ENCODE results near the gene SLC37A2. TPM values are rescaled to one million over a fixed set of nuclear protein-coding genes. Genes with fewer than 3 reads are reported as not detected.

SLC37A2 gene
- total and polyA plus RNA-seq, 2 donors (not counting 3 experiments of a cell fraction or from before 2014, with no cell fraction given), result 1.1 to 1.7 TPM

DNA sequence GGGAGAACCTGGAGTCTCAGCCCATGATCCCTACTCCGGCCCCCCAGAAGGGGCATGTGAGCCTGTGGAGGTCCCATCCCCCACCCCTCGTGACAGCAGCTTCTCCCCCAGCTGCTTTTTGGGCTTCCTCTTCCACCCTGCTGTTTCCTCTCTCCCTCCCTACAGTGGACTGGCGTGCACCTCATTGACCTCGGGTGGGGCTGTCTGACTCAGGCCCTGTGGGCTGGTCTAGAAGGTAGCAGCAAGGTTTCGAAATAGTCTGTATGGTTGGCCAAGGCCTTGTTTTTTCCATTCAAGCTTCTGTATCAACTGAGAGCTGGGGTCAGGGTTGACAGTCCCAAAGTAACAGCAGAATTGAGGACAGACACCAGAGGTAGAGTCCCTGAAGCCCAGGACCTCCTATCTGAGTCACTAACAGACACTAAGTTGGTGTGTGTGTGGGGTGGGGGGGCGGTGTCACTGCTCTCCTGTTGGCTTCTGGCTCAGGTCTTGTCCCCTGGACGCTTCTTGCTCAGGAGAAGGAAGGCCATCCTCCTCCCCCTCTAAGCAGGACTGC, 7.7 kb downstream of the SLC37A2 start:
- H3K27me3 ChIP-seq (ENCODE audit: control insufficient read depth in 2 of 2, insufficient read depth in 2 of 2, low read length in 2 of 2), result no peaks in the 10 kb centered on the region
- H3K9me1 ChIP-seq (replicated peaks; ENCODE audit: control insufficient read depth, extremely low read depth, insufficient read depth, low read length), result no peaks in the 10 kb centered on the region
- peak overlapping the region; percentile 49 for H2AFZ ChIP-seq (ENCODE audit: low read depth, low read length)
- H3K4me1 ChIP-seq (ENCODE audit: control insufficient read depth, extremely low read depth, insufficient read depth, low read length), result peaks cover 8% of the 10 kb centered on the region
- intact Hi-C loops (cut with micrococcal nuclease) (no loop called here), dilution Hi-C loops (cut with MboI; ENCODE audit: extremely low pct_ligation_motif_present, low sequenced_read_pairs) (no loop called here)
- no peak overlapping the region for H3K4me2 ChIP-seq (ENCODE audit: insufficient read depth, low read length)
- no peak overlapping the region for H3K27ac ChIP-seq (ENCODE audit: insufficient read depth, low read depth, low read length)
- no peaks in the 10 kb centered on the region for H3K36me3 ChIP-seq (ENCODE audit: control insufficient read depth in 2 of 2, extremely low read depth in 1 of 2, insufficient read depth in 2 of 2, low read length in 2 of 2)
- CTCF ChIA-PET, result interaction anchor here (1.2 to 1.8 kb wide), 4 partner anchors 20 to 275 kb away, joined by 3 to 6 read pairs (median 4); partner anchors contain the start of gene TMEM218
- DNase-seq (ENCODE audit: low read depth, low spot score), result peak; percentile 22
- H3K4me3 ChIP-seq (replicated peaks in 1 of 3; ENCODE audit: insufficient read depth in 1 of 3, low read depth in 1 of 3, low read length in 3 of 3), result no peak overlapping the region
- no peaks in the 10 kb centered on the region for H3K9me3 ChIP-seq (replicated peaks; ENCODE audit: control insufficient read depth, insufficient read depth, low read length)
- FAIRE-seq, result peak; percentile 71
- POLR2A ChIA-PET, result no interaction called here
- no TSS peak for BruUV-seq (replicated peaks)
- H3K9ac ChIP-seq (replicated peaks; ENCODE audit: extremely low read depth, insufficient read depth, low read length), result no peak overlapping the region
- TF ChIP-seq GATA2 (IDR thresholded peaks at IDR 0.05; ENCODE audit: insufficient read depth, insufficient read length, low read depth, low read length), result no peak
- TF ChIP-seq FOS (IDR thresholded peaks at IDR 0.05; ENCODE audit: borderline replicate concordance, insufficient read depth, low read length), result peak; percentile 27
- no peaks in the 10 kb centered on the region for H4K20me1 ChIP-seq (replicated peaks; ENCODE audit: control insufficient read depth, extremely low read depth, insufficient read depth, low read length)
- no peaks in the 10 kb centered on the region for H3K79me2 ChIP-seq (ENCODE audit: control insufficient read depth, insufficient read depth, low read length)

DNA sequence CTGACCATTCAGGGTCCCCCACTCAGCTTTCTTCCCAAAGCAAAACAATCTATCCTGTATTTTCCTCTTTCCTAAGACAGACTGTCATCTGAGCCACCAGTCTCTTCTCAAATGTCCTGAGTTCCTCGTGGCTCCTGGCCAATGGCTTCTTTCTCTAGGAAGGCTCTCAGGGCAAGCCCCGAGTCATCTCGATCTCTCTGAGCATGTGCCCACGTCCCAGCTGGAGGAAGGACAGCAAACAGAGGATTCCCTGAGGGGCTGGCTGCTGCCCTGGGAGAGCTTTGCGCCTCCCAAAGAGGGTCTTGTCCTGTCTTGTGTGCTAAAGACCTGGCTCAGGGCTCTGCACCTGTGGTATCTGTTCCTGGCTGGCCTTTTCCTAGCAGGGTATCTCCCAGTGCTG, 8.3 kb downstream of the SLC37A2 start:
- Histone ChIP-seq H3K4me3 (replicated peaks in 1 of 3; ENCODE audit: insufficient read depth in 1 of 3, low read depth in 1 of 3, low read length in 3 of 3) (no peak overlapping the region), H3K27ac (ENCODE audit: insufficient read depth, low read depth, low read length) (no peak overlapping the region), H3K4me2 (ENCODE audit: insufficient read depth, low read length) (no peak overlapping the region), H3K4me1 (ENCODE audit: control insufficient read depth, extremely low read depth, insufficient read depth, low read length) (peaks cover 8% of the 10 kb centered on the region), H3K9ac (replicated peaks; ENCODE audit: extremely low read depth, insufficient read depth, low read length) (no peak overlapping the region), H4K20me1 (replicated peaks; ENCODE audit: control insufficient read depth, extremely low read depth, insufficient read depth, low read length) (no peaks in the 10 kb centered on the region), H3K9me3 (replicated peaks; ENCODE audit: control insufficient read depth, insufficient read depth, low read length) (no peaks in the 10 kb centered on the region), H3K36me3 (ENCODE audit: control insufficient read depth in 2 of 2, extremely low read depth in 1 of 2, insufficient read depth in 2 of 2, low read length in 2 of 2) (no peaks in the 10 kb centered on the region), H2AFZ (ENCODE audit: low read depth, low read length) (no peak overlapping the region), H3K27me3 (ENCODE audit: control insufficient read depth in 2 of 2, insufficient read depth in 2 of 2, low read length in 2 of 2) (no peaks in the 10 kb centered on the region), H3K79me2 (ENCODE audit: control insufficient read depth, insufficient read depth, low read length) (no peaks in the 10 kb centered on the region), H3K9me1 (replicated peaks; ENCODE audit: control insufficient read depth, extremely low read depth, insufficient read depth, low read length) (no peaks in the 10 kb centered on the region)
- dilution Hi-C loops (cut with MboI; ENCODE audit: extremely low pct_ligation_motif_present, low sequenced_read_pairs), result no loop called here
- TF ChIP-seq EZH2 (IDR thresholded peaks at IDR 0.05; ENCODE audit: borderline replicate concordance, low read depth, low read length, severe bottlenecking), result no peak
- TF ChIP-seq, protein P1, sequence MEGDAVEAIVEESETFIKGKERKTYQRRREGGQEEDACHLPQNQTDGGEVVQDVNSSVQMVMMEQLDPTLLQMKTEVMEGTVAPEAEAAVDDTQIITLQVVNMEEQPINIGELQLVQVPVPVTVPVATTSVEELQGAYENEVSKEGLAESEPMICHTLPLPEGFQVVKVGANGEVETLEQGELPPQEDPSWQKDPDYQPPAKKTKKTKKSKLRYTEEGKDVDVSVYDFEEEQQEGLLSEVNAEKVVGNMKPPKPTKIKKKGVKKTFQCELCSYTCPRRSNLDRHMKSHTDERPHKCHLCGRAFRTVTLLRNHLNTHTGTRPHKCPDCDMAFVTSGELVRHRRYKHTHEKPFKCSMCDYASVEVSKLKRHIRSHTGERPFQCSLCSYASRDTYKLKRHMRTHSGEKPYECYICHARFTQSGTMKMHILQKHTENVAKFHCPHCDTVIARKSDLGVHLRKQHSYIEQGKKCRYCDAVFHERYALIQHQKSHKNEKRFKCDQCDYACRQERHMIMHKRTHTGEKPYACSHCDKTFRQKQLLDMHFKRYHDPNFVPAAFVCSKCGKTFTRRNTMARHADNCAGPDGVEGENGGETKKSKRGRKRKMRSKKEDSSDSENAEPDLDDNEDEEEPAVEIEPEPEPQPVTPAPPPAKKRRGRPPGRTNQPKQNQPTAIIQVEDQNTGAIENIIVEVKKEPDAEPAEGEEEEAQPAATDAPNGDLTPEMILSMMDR (IDR thresholded peaks at IDR 0.05; ENCODE audit: extremely low read depth in 1 of 2, insufficient read depth in 1 of 2, low read depth in 1 of 2, low read length in 2 of 2), result no peak
- TF ChIP-seq FOS (IDR thresholded peaks at IDR 0.05; ENCODE audit: borderline replicate concordance, insufficient read depth, low read length), result no peak
- no peak for TF ChIP-seq POLR2AphosphoS5 (IDR thresholded peaks at IDR 0.05; ENCODE audit: insufficient read depth, low read depth, low read length)
- no peak for TF ChIP-seq GATA2 (IDR thresholded peaks at IDR 0.05; ENCODE audit: insufficient read depth, insufficient read length, low read depth, low read length)
- TF ChIP-seq, protein P2, sequence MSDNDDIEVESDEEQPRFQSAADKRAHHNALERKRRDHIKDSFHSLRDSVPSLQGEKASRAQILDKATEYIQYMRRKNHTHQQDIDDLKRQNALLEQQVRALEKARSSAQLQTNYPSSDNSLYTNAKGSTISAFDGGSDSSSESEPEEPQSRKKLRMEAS (IDR thresholded peaks at IDR 0.05; ENCODE audit: insufficient read depth, insufficient read length), result no peak
- TF ChIP-seq POLR2A (IDR thresholded peaks at IDR 0.05; ENCODE audit: low read depth, low read length), result no peak
- no peak for TF ChIP-seq JUN (IDR thresholded peaks at IDR 0.05; ENCODE audit: borderline replicate concordance, insufficient read depth, insufficient read length, low read depth)
- no peak for TF ChIP-seq MYC (IDR thresholded peaks at IDR 0.05; ENCODE audit: low read depth, low read length)
- no TSS peak for BruUV-seq (replicated peaks)
- FAIRE-seq (no peak), DNase-seq (ENCODE audit: low read depth, low spot score) (no peak)
- intact Hi-C loops (cut with micrococcal nuclease), result no loop called here
- ChIA-PET POLR2A (no interaction called here), CTCF (no interaction called here)

Measured in endothelial cell of umbilical vein (primary cell).